Measurements from ENCODE around the gene ATIC. TPM values are rescaled to one million over a fixed set of nuclear protein-coding genes. Genes with fewer than 3 reads are reported as not detected.

The ATIC gene
- total and polyA plus RNA-seq, 7 experiments from 2014 or later = 62.1 to 205 (median 85.2) TPM

DNA sequence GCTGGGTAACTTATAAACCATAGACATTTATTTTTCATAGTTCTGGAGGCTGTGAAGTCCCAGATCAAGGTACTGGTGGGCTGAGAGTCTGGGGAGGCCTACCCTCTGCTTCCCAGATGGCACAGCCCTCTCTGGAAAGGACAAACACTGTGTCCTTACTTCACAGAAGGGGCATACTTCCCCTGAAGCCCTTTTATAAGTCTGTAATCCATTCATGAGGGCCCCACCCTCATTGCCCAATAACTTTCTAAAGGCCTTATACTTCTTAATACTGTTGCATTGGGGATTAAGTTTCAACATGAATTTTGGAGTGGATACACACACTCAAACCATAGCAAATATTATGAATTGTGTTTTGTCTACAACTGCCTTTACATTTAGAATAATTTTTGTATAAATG is 36.0 kb downstream of the ATIC start:
- no peaks in the 10 kb centered on the region for H3K4me1 Mint-ChIP-seq
- H3K36me3 Mint-ChIP-seq = peaks cover 8 to 85% (median 59%) of the 10 kb centered on the region in 5 donors
- H3K9me3 ChIP-seq (ENCODE audit: control insufficient read depth in 2 of 3, low read length in 3 of 3) = no peaks in the 10 kb centered on the region
- peak overlapping the region in 1 of 9 donors; percentile 25 for H3K27ac Mint-ChIP-seq
- H3K36me3 ChIP-seq (ENCODE audit: control insufficient read depth in 2 of 3, insufficient read depth in 3 of 3, low read length in 3 of 3) = peaks cover 9 to 61% (median 30%) of the 10 kb centered on the region in 3 experiments
- H3K4me1 ChIP-seq (ENCODE audit: control insufficient read depth in 2 of 2, insufficient read depth in 2 of 2, low read length in 2 of 2) = no peaks in the 10 kb centered on the region
- ChIA-PET CTCF (no interaction called here), POLR2A (no interaction called here)
- no peaks in the 10 kb centered on the region for H3K27me3 Mint-ChIP-seq
- H3K4me3 ChIP-seq (ENCODE audit: low read length) = no peak overlapping the region
- DNase-seq (no peak), ATAC-seq (no peak)
- intact Hi-C loops (cut with micrococcal nuclease) = loop anchor here in 1 of 2 donors (5.0 kb wide), 1 partner anchor 584 kb away; no protein-coding TSS in a partner anchor
- no peak overlapping the region for H3K27ac ChIP-seq (ENCODE audit: low read depth, low read length)
- no peaks in the 10 kb centered on the region for H3K9me3 Mint-ChIP-seq
- no peaks in the 10 kb centered on the region for H3K27me3 ChIP-seq (ENCODE audit: control insufficient read depth in 2 of 2, insufficient read depth in 2 of 2, low read length in 2 of 2)
- H3K4me3 Mint-ChIP-seq = no peak overlapping the region

- no peak overlapping the region for H3K27ac Mint-ChIP-seq
Measured at GRCh38 chr2:215352602-215353001, 40.7 kb downstream of the ATIC start.

GRCh38 chr2:215354771-215355695 is 43.2 kb downstream of the ATIC start:
- no peak overlapping the region for H3K4me3 Mint-ChIP-seq
- intact Hi-C loops (cut with micrococcal nuclease) = no loop called here
- DNase-seq (no peak), ATAC-seq (no peak)
- ChIA-PET CTCF (no interaction called here), POLR2A (no interaction called here)
- no peaks in the 10 kb centered on the region for H3K27me3 Mint-ChIP-seq
- Histone ChIP-seq H3K36me3 (ENCODE audit: control insufficient read depth in 2 of 3, insufficient read depth in 3 of 3, low read length in 3 of 3) (peaks cover 0 to 7% (median 3%) of the 10 kb centered on the region in 3 experiments), H3K4me1 (ENCODE audit: control insufficient read depth in 2 of 2, insufficient read depth in 2 of 2, low read length in 2 of 2) (no peaks in the 10 kb centered on the region), H3K9me3 (ENCODE audit: control insufficient read depth in 2 of 3, low read length in 3 of 3) (no peaks in the 10 kb centered on the region), H3K4me3 (ENCODE audit: low read length) (no peak overlapping the region), H3K27ac (ENCODE audit: low read depth, low read length) (no peak overlapping the region), H3K27me3 (ENCODE audit: control insufficient read depth in 2 of 2, insufficient read depth in 2 of 2, low read length in 2 of 2) (no peaks in the 10 kb centered on the region)
- H3K36me3 Mint-ChIP-seq = peaks cover 6 to 62% (median 46%) of the 10 kb centered on the region in 5 donors
- H3K4me1 Mint-ChIP-seq = no peaks in the 10 kb centered on the region
- H3K9me3 Mint-ChIP-seq = no peaks in the 10 kb centered on the region
- H3K27ac Mint-ChIP-seq = peak overlapping the region in 1 of 9 donors; percentile 3

More at GRCh38 chr2:215352602-215353001, 40.7 kb downstream of the ATIC start:
- ATAC-seq (no peak), DNase-seq (no peak)
- no peaks in the 10 kb centered on the region for H3K9me3 ChIP-seq (ENCODE audit: control insufficient read depth in 2 of 3, low read length in 3 of 3)
- no peaks in the 10 kb centered on the region for H3K27me3 ChIP-seq (ENCODE audit: control insufficient read depth in 2 of 2, insufficient read depth in 2 of 2, low read length in 2 of 2)
- Mint-ChIP-seq H3K4me1 (no peaks in the 10 kb centered on the region), H3K4me3 (no peak overlapping the region), H3K27me3 (no peaks in the 10 kb centered on the region), H3K36me3 (peaks cover 6 to 77% (median 58%) of the 10 kb centered on the region in 5 donors), H3K9me3 (no peaks in the 10 kb centered on the region)
- H3K36me3 ChIP-seq (ENCODE audit: control insufficient read depth in 2 of 3, insufficient read depth in 3 of 3, low read length in 3 of 3) = peaks cover 3 to 23% (median 4%) of the 10 kb centered on the region in 3 experiments
- no peaks in the 10 kb centered on the region for H3K4me1 ChIP-seq (ENCODE audit: control insufficient read depth in 2 of 2, insufficient read depth in 2 of 2, low read length in 2 of 2)
- intact Hi-C loops (cut with micrococcal nuclease) = no loop called here
- POLR2A ChIA-PET = no interaction called here
- no peak overlapping the region for H3K27ac ChIP-seq (ENCODE audit: low read depth, low read length)
- CTCF ChIA-PET = no interaction called here
- H3K4me3 ChIP-seq (ENCODE audit: low read length) = no peak overlapping the region

GRCh38 chr2:215355801-215356200 is 43.9 kb downstream of the ATIC start:
- Mint-ChIP-seq H3K27me3 (no peaks in the 10 kb centered on the region), H3K4me1 (no peaks in the 10 kb centered on the region), H3K4me3 (no peak overlapping the region), H3K27ac (no peak overlapping the region), H3K9me3 (no peaks in the 10 kb centered on the region), H3K36me3 (peaks cover 6 to 57% (median 43%) of the 10 kb centered on the region in 5 donors)
- H3K36me3 ChIP-seq (ENCODE audit: control insufficient read depth in 2 of 3, insufficient read depth in 3 of 3, low read length in 3 of 3) = peaks cover 0 to 6% (median 0%) of the 10 kb centered on the region in 3 experiments
- ATAC-seq = no peak
- no peak overlapping the region for H3K27ac ChIP-seq (ENCODE audit: low read depth, low read length)
- H3K4me3 ChIP-seq (ENCODE audit: low read length) = no peak overlapping the region
- no peaks in the 10 kb centered on the region for H3K4me1 ChIP-seq (ENCODE audit: control insufficient read depth in 2 of 2, insufficient read depth in 2 of 2, low read length in 2 of 2)
- no peaks in the 10 kb centered on the region for H3K27me3 ChIP-seq (ENCODE audit: control insufficient read depth in 2 of 2, insufficient read depth in 2 of 2, low read length in 2 of 2)
- no peaks in the 10 kb centered on the region for H3K9me3 ChIP-seq (ENCODE audit: control insufficient read depth in 2 of 3, low read length in 3 of 3)
- ChIA-PET CTCF (no interaction called here), POLR2A (no interaction called here)
- no peak for DNase-seq
- intact Hi-C loops (cut with micrococcal nuclease) = no loop called here

DNA sequence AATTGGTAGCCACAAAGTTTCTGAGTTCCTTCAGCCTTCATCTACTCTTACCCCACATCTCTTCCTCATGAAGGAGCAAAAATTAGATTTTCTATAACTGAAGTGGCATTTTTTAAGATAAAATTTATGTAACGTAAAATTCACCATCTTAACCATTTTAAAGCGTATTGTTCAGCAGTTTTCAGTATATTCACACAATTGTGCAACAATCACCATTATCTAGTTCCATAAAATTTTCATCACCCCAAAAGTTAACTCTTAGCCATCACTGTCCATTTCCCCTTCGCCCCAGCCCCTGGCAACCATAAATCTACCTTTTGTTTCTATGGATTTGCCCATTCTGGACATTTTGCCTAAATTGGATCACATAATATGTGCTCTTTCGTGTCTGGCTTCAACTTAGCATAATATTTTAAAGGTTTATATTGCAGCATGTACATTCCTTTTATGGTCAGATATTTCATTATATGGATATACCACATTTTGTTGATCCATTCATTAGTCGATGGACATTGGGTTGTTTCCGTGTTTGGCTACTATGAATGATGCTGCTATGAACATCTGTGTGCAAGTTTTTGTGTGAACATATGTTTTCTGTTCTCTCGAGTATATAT is 44.6 kb downstream of the ATIC start:
- POLR2A ChIA-PET = no interaction called here

DNA sequence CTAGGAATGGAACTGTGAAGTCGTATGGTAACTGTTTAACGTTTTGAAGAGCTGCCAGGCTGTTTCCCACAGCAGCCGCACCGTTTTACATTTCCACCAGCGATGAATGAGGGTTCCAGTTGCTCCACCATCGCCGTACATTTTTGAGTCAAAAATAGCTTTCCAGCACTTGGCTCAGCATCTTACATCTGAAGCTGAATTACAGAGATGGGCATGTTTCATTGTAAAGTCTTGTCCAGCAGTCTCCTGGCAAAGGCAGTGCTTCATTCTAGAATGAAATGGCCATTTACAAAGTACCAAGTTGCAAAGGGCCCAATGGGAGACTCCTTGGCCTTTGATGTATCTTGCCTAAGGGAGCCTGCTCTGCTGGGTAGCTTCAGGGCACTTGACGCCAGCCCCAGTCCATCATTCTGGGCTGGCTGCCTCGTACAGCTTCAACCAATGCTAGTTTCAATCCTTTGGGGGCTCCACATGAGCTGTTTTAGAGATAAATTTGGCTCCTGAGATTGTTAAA is 45.1 kb downstream of the ATIC start:
- intact Hi-C loops (cut with micrococcal nuclease) = no loop called here
- ChIA-PET CTCF (no interaction called here), POLR2A (no interaction called here)
- DNase-seq = no peak
- no peaks in the 10 kb centered on the region for H3K27me3 ChIP-seq (ENCODE audit: control insufficient read depth in 2 of 2, insufficient read depth in 2 of 2, low read length in 2 of 2)
- H3K9me3 ChIP-seq (ENCODE audit: control insufficient read depth in 2 of 3, low read length in 3 of 3) = no peaks in the 10 kb centered on the region
- no peak overlapping the region for H3K4me3 ChIP-seq (ENCODE audit: low read length)
- Mint-ChIP-seq H3K4me1 (no peaks in the 10 kb centered on the region), H3K36me3 (peaks cover 7 to 57% (median 38%) of the 10 kb centered on the region in 5 donors), H3K4me3 (no peak overlapping the region), H3K27me3 (no peaks in the 10 kb centered on the region), H3K27ac (no peak overlapping the region), H3K9me3 (no peaks in the 10 kb centered on the region)
- H3K4me1 ChIP-seq (ENCODE audit: control insufficient read depth in 2 of 2, insufficient read depth in 2 of 2, low read length in 2 of 2) = no peaks in the 10 kb centered on the region
- no peak overlapping the region for H3K27ac ChIP-seq (ENCODE audit: low read depth, low read length)
- no peaks in the 10 kb centered on the region for H3K36me3 ChIP-seq (ENCODE audit: control insufficient read depth in 2 of 3, insufficient read depth in 3 of 3, low read length in 3 of 3)
- no peak for ATAC-seq

More for the DNA sequence above, 44.6 kb downstream of the ATIC start:
- Histone ChIP-seq H3K9me3 (ENCODE audit: control insufficient read depth in 2 of 3, low read length in 3 of 3) (no peaks in the 10 kb centered on the region), H3K27me3 (ENCODE audit: control insufficient read depth in 2 of 2, insufficient read depth in 2 of 2, low read length in 2 of 2) (no peaks in the 10 kb centered on the region), H3K4me3 (ENCODE audit: low read length) (no peak overlapping the region), H3K36me3 (ENCODE audit: control insufficient read depth in 2 of 3, insufficient read depth in 3 of 3, low read length in 3 of 3) (peaks cover 0 to under 1% (median 0%) of the 10 kb centered on the region in 3 experiments), H3K27ac (ENCODE audit: low read depth, low read length) (no peak overlapping the region), H3K4me1 (ENCODE audit: control insufficient read depth in 2 of 2, insufficient read depth in 2 of 2, low read length in 2 of 2) (no peaks in the 10 kb centered on the region)
- Mint-ChIP-seq H3K4me1 (no peaks in the 10 kb centered on the region), H3K9me3 (no peaks in the 10 kb centered on the region), H3K27me3 (no peaks in the 10 kb centered on the region), H3K36me3 (peaks cover 6 to 57% (median 39%) of the 10 kb centered on the region in 5 donors), H3K4me3 (no peak overlapping the region), H3K27ac (no peak overlapping the region)
- CTCF ChIA-PET = no interaction called here
- intact Hi-C loops (cut with micrococcal nuclease) = no loop called here
- ATAC-seq = no peak
- DNase-seq = no peak

Measured in naive thymus-derived CD4-positive, alpha-beta T cell (primary cell).